H9 (cell line): ENCODE results near the gene PRIMPOL. TPM values are rescaled to one million over a fixed set of nuclear protein-coding genes. Genes with fewer than 3 reads are reported as not detected.

Source experiments
- DNase-seq: peaks from one replicate; pipeline ENCODE4 v3.0.0-alpha.2; 2017
- H2AFZ ChIP-seq: one replicate; pipeline ENCODE4 v1.6.1; 2013; ENCODE audit warnings: mild to moderate bottlenecking, low read length, control low read depth, moderate library complexity
- H2AK5ac ChIP-seq: 2 replicates; pipeline ENCODE4 v1.6.1; 2013; ENCODE audit warnings: low read length, control low read depth, mixed read lengths; ENCODE audit not compliant: insufficient read length
- H2BK120ac ChIP-seq: one replicate; pipeline ENCODE4 v1.6.1; 2013; ENCODE audit warnings: low read depth, mild to moderate bottlenecking, low read length, control low read depth, inconsistent platforms; ENCODE audit not compliant: poor library complexity, severe bottlenecking
- H2BK12ac ChIP-seq: 2 replicates; pipeline ENCODE4 v1.6.1; 2013; ENCODE audit warnings: low read length, control low read depth, mixed read lengths, low read depth; ENCODE audit not compliant: insufficient read length
- H2BK15ac ChIP-seq: 2 replicates; pipeline ENCODE4 v1.6.1; 2013; ENCODE audit warnings: low read depth, low read length, control low read depth
- H2BK20ac ChIP-seq: one replicate; pipeline ENCODE4 v1.6.1; 2013; ENCODE audit warnings: low read depth, mild to moderate bottlenecking, low read length, control low read depth, inconsistent platforms; ENCODE audit not compliant: poor library complexity, severe bottlenecking
- H2BK5ac ChIP-seq: 2 replicates; pipeline ENCODE4 v1.6.1; 2013; ENCODE audit warnings: low read length, control low read depth, mixed read lengths; ENCODE audit not compliant: insufficient read length
- H3K14ac ChIP-seq: 2 replicates; pipeline ENCODE4 v1.6.1; 2013; ENCODE audit warnings: low read length, control low read depth; ENCODE audit not compliant: insufficient read depth
- H3K18ac ChIP-seq: 2 replicates; pipeline ENCODE4 v1.6.1; 2013; ENCODE audit warnings: low read depth, mild to moderate bottlenecking, mixed read lengths, low read length, control low read depth; ENCODE audit not compliant: insufficient read length
- H3K23ac ChIP-seq: 2 replicates; pipeline ENCODE4 v1.6.1; 2013; ENCODE audit warnings: low read length, control low read depth, mixed read lengths, low read depth; ENCODE audit not compliant: insufficient read length
- H3K23me2 ChIP-seq: 2 replicates; pipeline ENCODE4 v1.6.1; 2013; ENCODE audit warnings: low read depth, mild to moderate bottlenecking, mixed read lengths, low read length, control low read depth; ENCODE audit not compliant: insufficient read length, poor library complexity, severe bottlenecking
- H3K27ac ChIP-seq: 2 replicates; pipeline ENCODE4 v1.5.1; 2013; ENCODE audit warnings: low read length, control low read depth, mixed read lengths, low read depth; ENCODE audit not compliant: insufficient read length
- H3K27me3 ChIP-seq: 2 replicates; pipeline ENCODE4 v1.6.1; 2013; ENCODE audit warnings: low read length, control low read depth, inconsistent platforms; ENCODE audit not compliant: insufficient read depth
- H3K4ac ChIP-seq: 2 replicates; pipeline ENCODE4 v1.6.1; 2013; ENCODE audit warnings: low read depth, mild to moderate bottlenecking, control low read depth, inconsistent platforms, low read length, moderate library complexity
- H3K4me1 ChIP-seq: 2 replicates; pipeline ENCODE4 v1.6.1; 2013; ENCODE audit warnings: low read length, control low read depth, inconsistent platforms; ENCODE audit not compliant: insufficient read depth
- H3K4me2 ChIP-seq: 2 replicates; pipeline ENCODE4 v1.6.1; 2013; ENCODE audit warnings: low read length, control low read depth, mixed read lengths; ENCODE audit not compliant: insufficient read length, insufficient read depth
- H3K56ac ChIP-seq: 2 replicates; pipeline ENCODE4 v1.6.1; 2013; ENCODE audit warnings: low read depth, mild to moderate bottlenecking, mixed read lengths, low read length, control low read depth; ENCODE audit not compliant: insufficient read length
- H3K79me1 ChIP-seq: 2 replicates; pipeline ENCODE4 v1.6.1; 2013; ENCODE audit warnings: low read depth, mild to moderate bottlenecking, moderate library complexity, low read length, control low read depth, inconsistent platforms; ENCODE audit not compliant: insufficient read depth, poor library complexity, severe bottlenecking
- H3K79me2 ChIP-seq: 2 replicates; pipeline ENCODE4 v1.6.1; 2013; ENCODE audit warnings: low read length, control low read depth, inconsistent platforms; ENCODE audit not compliant: insufficient read depth
- H3K9ac ChIP-seq: 2 replicates; pipeline ENCODE4 v1.6.1; 2013; ENCODE audit warnings: low read length, control low read depth, mixed read lengths; ENCODE audit not compliant: insufficient read length; ENCODE audit errors: extremely low read depth
- H3K9me3 ChIP-seq: one replicate; pipeline ENCODE4 v1.6.1; 2013; ENCODE audit warnings: low read depth, low read length, inconsistent platforms; ENCODE audit not compliant: control insufficient read depth
- H3T11ph ChIP-seq: one replicate; pipeline ENCODE4 v1.6.1; 2013; ENCODE audit warnings: mild to moderate bottlenecking, low read length, control low read depth, inconsistent platforms
- H4K20me1 ChIP-seq: one replicate; pipeline ENCODE4 v1.6.1; 2013; ENCODE audit not compliant: control insufficient read depth, insufficient read length, insufficient read depth
- H4K5ac ChIP-seq: 2 replicates; pipeline ENCODE4 v1.6.1; 2013; ENCODE audit warnings: low read depth, mild to moderate bottlenecking, mixed read lengths, low read length, control low read depth; ENCODE audit not compliant: insufficient read length
- H4K8ac ChIP-seq: replicated peaks from 2 replicates; pipeline ENCODE4 v1.6.1; 2013; ENCODE audit warnings: low read length, control low read depth, mixed read lengths, low read depth; ENCODE audit not compliant: insufficient read length
- H4K91ac ChIP-seq: 2 replicates; pipeline ENCODE4 v1.6.1; 2013; ENCODE audit warnings: low read depth, mild to moderate bottlenecking, moderate library complexity, mixed read lengths, low read length, control low read depth; ENCODE audit not compliant: insufficient read length
- H3K27ac Mint-ChIP-seq, 3 experiments: 2 replicates in 2 of 3; 3 replicates in 1 of 3; pipeline ENCODE4 v1.8.0; 2020 to 2021; ENCODE audit warnings: mixed read lengths in 3 of 3, mild to moderate bottlenecking in 1 of 3, moderate library complexity in 1 of 3
- H3K27me3 Mint-ChIP-seq: 2 replicates; pipeline ENCODE4 v1.8.0; 2021; ENCODE audit warnings: low read depth, mild to moderate bottlenecking, moderate library complexity, mixed read lengths
- H3K36me3 Mint-ChIP-seq, 3 experiments: 2 replicates in 2 of 3; 3 replicates in 1 of 3; pipeline ENCODE4 v1.8.0; 2020 to 2021; ENCODE audit warnings: low read depth in 3 of 3, mixed read lengths in 3 of 3; ENCODE audit not compliant: insufficient read depth in 1 of 3
- H3K4me1 Mint-ChIP-seq, 2 experiments: 2 replicates each; pipeline ENCODE4 v1.8.0; 2020; ENCODE audit warnings: mixed read lengths in 2 of 2
- H3K4me3 Mint-ChIP-seq, 2 experiments: 2 replicates in 1 of 2; 3 replicates in 1 of 2; pipeline ENCODE4 v1.8.0; 2020 to 2021; ENCODE audit warnings: mild to moderate bottlenecking in 2 of 2, mixed read lengths in 2 of 2, moderate library complexity in 1 of 2
- H3K9me3 Mint-ChIP-seq, 2 experiments: 2 replicates in 1 of 2; 3 replicates in 1 of 2; pipeline ENCODE4 v1.8.0; 2020; ENCODE audit warnings: mild to moderate bottlenecking in 2 of 2, mixed read lengths in 2 of 2, moderate library complexity in 1 of 2
- CTCF ChIP-seq: fragments of 200-600 bp; sonication (generic); conservative IDR thresholded peaks from 3 replicates; pipeline ENCODE4 v1.8.0; 2021; ENCODE audit warnings: antibody characterized with exemption, mild to moderate bottlenecking
- WGBS: extraction: QIAGEN DNeasy Blood & Tissue Kit; methylation state at CpG from one replicate; pipeline ENCODE4 v1.1.7; 2013; ENCODE audit warnings: missing lambda C conversion rate, low lambda C conversion rate, mixed read lengths; ENCODE audit not compliant: insufficient read length; ENCODE audit errors: extremely low coverage; 5-methylcytosine and 5-hydroxymethylcytosine counted together
- total RNA-seq: library from RNA; stranded (reverse); gene quantifications from 2 replicates; pipeline ENCODE4 v1.2.1, GENCODE V29; 2021

The PRIMPOL gene
- total RNA-seq, 1 experiment from 2014 or later, result 4.9 TPM

- no CpG with 5 or more reads among the region's 2 CpGs for WGBS
- H2AFZ ChIP-seq, result no peak overlapping the region
- H3K9me3 Mint-ChIP-seq, result no peaks in the 10 kb centered on the region
- H3K9me3 ChIP-seq, result no peaks in the 10 kb centered on the region
- H3K27me3 Mint-ChIP-seq, result no peaks in the 10 kb centered on the region
- H4K5ac ChIP-seq, result no peak overlapping the region
- no peak overlapping the region for H4K8ac ChIP-seq
- H3K4me1 ChIP-seq, result no peaks in the 10 kb centered on the region
- H2AK5ac ChIP-seq, result no peak overlapping the region
- H3K9ac ChIP-seq, result no peak overlapping the region
- no peak overlapping the region for H3K4me2 ChIP-seq
- no peaks in the 10 kb centered on the region for H3K4me1 Mint-ChIP-seq
- H3K36me3 Mint-ChIP-seq, result peaks cover 44 to 90% (median 88%) of the 10 kb centered on the region in 3 experiments
- H3K14ac ChIP-seq, result no peak overlapping the region
- no peak overlapping the region for H2BK20ac ChIP-seq
- H3T11ph ChIP-seq, result no peak overlapping the region
- no peak overlapping the region for H2BK12ac ChIP-seq
- peaks cover 3% of the 10 kb centered on the region for H3K79me2 ChIP-seq
- no peak overlapping the region for H4K91ac ChIP-seq
- H3K79me1 ChIP-seq, result no peaks in the 10 kb centered on the region
- no peak overlapping the region for H3K27ac ChIP-seq
- no peak for DNase-seq
- no peak overlapping the region for H2BK5ac ChIP-seq
- H3K23me2 ChIP-seq, result no peaks in the 10 kb centered on the region
- no peak overlapping the region for H3K4me3 Mint-ChIP-seq
- H3K23ac ChIP-seq, result no peak overlapping the region
- H3K4ac ChIP-seq, result no peak overlapping the region
- no peaks in the 10 kb centered on the region for H4K20me1 ChIP-seq
- no peak overlapping the region for H3K56ac ChIP-seq
- no peaks in the 10 kb centered on the region for H3K27me3 ChIP-seq
- H3K18ac ChIP-seq, result no peak overlapping the region
- TF ChIP-seq CTCF, result no peak
- no peak overlapping the region for H2BK15ac ChIP-seq
- H3K27ac Mint-ChIP-seq, result peak overlapping the region in 1 of 3 experiments; percentile 11; a peak in 1 of 7 replicates
- no peak overlapping the region for H2BK120ac ChIP-seq
Observed at GRCh38 chr4:184713887-184714286, 64.3 kb downstream of the PRIMPOL start.
